Esophagus squamous epithelium (tissue), 5 donors: ENCODE results near the gene HPGDS. TPM values are rescaled to one million over a fixed set of nuclear protein-coding genes. Genes with fewer than 3 reads are reported as not detected.

Experiments used
- DNase-seq: peaks from one replicate; lab custom pipeline; 2025; lab: John Stamatoyannopoulos, UW
- H3K27ac ChIP-seq, 4 donors: fragments of 200-600 bp; sonication (generic); one replicate each; pipeline ENCODE4 v1.5.1; 2016 to 2019; ENCODE audit warnings: mild to moderate bottlenecking in 1 of 4
- H3K27me3 ChIP-seq, 4 donors: fragments of 200-600 bp; sonication (generic); 1 replicate in 3 of 4; 2 replicates in 1 of 4; pipeline versions ENCODE4 v1.5.1 to v1.6.0; 2017 to 2021; ENCODE audit warnings: antibody characterized with exemption in 1 of 4
- H3K36me3 ChIP-seq, 3 donors: fragments of 200-600 bp; sonication (generic); one replicate each; pipeline ENCODE4 v1.5.1; 2016 to 2019
- H3K4me1 ChIP-seq, 3 donors: fragments of 200-600 bp; sonication (generic); one replicate each; pipeline ENCODE4 v1.5.1; 2017 to 2019
- H3K4me3 ChIP-seq, 4 donors: fragments of 200-600 bp; sonication (generic); 1 replicate in 3 of 4; 2 replicates in 1 of 4; pipeline ENCODE4 v1.5.1; 2016 to 2019; ENCODE audit warnings: mild to moderate bottlenecking in 2 of 4, moderate library complexity in 1 of 4
- H3K9me3 ChIP-seq, 3 donors: fragments of 200-600 bp; sonication (generic); one replicate each; pipeline ENCODE4 v1.5.1; 2016 to 2019
- POLR2A ChIP-seq, 4 donors: fragments of 450-650 bp; IDR thresholded peaks; one replicate each; pipeline ENCODE4 v1.6.1; 2017; ENCODE audit warnings: antibody characterized with exemption in 4 of 4, mild to moderate bottlenecking in 4 of 4, moderate library complexity in 3 of 4
- WGBS, 2 donors: methylation state at CpG; one replicate each; pipeline ENCODE4 v1.1.5; 2018; 5-methylcytosine and 5-hydroxymethylcytosine counted together
- intact Hi-C: fragments of 100-400 bp; cut with DNase I; formaldehyde crosslinking; loops from one replicate; pipeline ENCODE4 v1.15.0; 2022
- total RNA-seq, 4 donors: library from RNA; depleted of rRNA; stranded (reverse); fragments of >200 nt; gene quantifications; one replicate each; pipeline ENCODE4 v1.1.0, GENCODE V29; 2016
- TF ChIP-seq, protein P1 (sequence below), 6 experiments: fragments of 450-650 bp in 4 of 6; fragments of 200-600 bp in 2 of 6; sonication (generic) in 2 of 6; IDR thresholded peaks; one replicate each; pipeline ENCODE4 v1.5.1; 2016 to 2019; ENCODE audit warnings: antibody characterized with exemption in 6 of 6, mild to moderate bottlenecking in 4 of 6, moderate library complexity in 4 of 6
- donor health status: DM: yes; HTN: yes; CAD: no.

Gene HPGDS
- total RNA-seq, 4 donors from 2014 or later: 0.13 to 5.5 (median 0.15) TPM; not detected in 1

DNA sequence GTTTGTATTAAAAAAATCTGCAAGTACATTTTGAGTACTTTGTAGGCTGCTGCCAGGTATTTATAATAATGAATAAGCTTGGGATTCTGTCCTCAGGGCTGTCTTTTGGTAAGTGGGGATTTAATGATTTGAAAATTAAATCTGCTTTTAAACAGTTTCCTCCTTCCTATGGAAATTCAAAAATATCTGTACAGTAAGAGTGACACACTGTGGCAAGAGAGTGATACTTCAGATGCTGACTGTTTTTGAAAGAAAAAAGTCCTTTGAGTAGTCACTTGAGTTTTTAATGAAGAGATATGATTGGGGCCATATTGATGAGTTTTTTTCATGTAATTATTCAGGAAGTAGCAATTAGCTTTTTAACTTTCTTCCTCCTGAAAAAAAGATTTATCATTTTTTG is 85.8 kb downstream of the HPGDS start:
- intact Hi-C loops: no loop called here
- Histone ChIP-seq H3K4me1 (peaks cover 0 to 26% (median 0%) of the 10 kb centered on the region in 3 donors), H3K36me3 (peaks cover 0 to 44% (median 0%) of the 10 kb centered on the region in 3 donors), H3K4me3 (no peak overlapping the region), H3K9me3 (no peaks in the 10 kb centered on the region), H3K27ac (no peak overlapping the region), H3K27me3 (no peaks in the 10 kb centered on the region)
- TF ChIP-seq, protein P1, sequence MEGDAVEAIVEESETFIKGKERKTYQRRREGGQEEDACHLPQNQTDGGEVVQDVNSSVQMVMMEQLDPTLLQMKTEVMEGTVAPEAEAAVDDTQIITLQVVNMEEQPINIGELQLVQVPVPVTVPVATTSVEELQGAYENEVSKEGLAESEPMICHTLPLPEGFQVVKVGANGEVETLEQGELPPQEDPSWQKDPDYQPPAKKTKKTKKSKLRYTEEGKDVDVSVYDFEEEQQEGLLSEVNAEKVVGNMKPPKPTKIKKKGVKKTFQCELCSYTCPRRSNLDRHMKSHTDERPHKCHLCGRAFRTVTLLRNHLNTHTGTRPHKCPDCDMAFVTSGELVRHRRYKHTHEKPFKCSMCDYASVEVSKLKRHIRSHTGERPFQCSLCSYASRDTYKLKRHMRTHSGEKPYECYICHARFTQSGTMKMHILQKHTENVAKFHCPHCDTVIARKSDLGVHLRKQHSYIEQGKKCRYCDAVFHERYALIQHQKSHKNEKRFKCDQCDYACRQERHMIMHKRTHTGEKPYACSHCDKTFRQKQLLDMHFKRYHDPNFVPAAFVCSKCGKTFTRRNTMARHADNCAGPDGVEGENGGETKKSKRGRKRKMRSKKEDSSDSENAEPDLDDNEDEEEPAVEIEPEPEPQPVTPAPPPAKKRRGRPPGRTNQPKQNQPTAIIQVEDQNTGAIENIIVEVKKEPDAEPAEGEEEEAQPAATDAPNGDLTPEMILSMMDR (IDR thresholded peaks at IDR 0.05): peak in 2 of 6 experiments; percentile 12 to 45
- TF ChIP-seq POLR2A (IDR thresholded peaks at IDR 0.05): no peak
- DNase-seq: no peak

DNA sequence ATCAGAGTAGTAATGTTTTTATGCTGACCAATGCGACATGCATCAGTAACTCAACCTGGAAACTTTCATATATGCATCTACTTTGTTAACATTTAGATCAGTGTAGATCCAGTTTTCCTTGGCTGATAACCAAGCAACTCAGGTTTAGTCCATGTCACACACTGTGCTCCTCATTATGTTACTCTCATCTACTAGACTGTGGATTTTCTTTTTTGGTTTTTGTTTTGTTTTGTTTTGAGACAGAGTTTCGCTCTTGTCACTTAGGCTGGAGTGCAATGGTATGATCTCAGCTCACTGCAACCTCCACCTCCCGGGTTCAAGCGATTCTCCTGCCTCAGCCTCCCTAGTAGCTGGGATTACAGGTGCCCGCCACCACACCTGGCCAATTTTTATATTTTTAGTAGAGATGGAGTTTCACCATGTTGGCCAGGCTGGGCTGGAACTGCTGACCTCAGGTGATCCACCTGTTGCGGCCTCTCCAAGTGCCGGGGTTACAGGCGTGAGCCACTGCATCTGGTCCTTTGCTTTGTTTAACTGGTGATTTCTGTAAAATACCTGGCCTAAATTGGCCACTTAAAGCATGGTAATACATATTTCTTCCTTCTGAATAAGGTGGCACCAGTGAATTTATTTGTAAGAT is 86.4 kb downstream of the HPGDS start:
- Histone ChIP-seq H3K36me3 (peaks cover 0 to 50% (median 0%) of the 10 kb centered on the region in 3 donors), H3K4me3 (no peak overlapping the region), H3K27me3 (no peaks in the 10 kb centered on the region), H3K27ac (peak overlapping the region in 1 of 4 donors; percentile 18), H3K4me1 (peaks cover 0 to 22% (median 0%) of the 10 kb centered on the region in 3 donors), H3K9me3 (no peaks in the 10 kb centered on the region)
- DNase-seq: no peak
- TF ChIP-seq POLR2A (IDR thresholded peaks at IDR 0.05): no peak
- TF ChIP-seq, protein P1 (IDR thresholded peaks at IDR 0.05): no peak
- intact Hi-C loops: no loop called here
- WGBS, 2 donors: 84 to 89% methylated on average over 5 to 8 of the region's 8 CpGs

DNA sequence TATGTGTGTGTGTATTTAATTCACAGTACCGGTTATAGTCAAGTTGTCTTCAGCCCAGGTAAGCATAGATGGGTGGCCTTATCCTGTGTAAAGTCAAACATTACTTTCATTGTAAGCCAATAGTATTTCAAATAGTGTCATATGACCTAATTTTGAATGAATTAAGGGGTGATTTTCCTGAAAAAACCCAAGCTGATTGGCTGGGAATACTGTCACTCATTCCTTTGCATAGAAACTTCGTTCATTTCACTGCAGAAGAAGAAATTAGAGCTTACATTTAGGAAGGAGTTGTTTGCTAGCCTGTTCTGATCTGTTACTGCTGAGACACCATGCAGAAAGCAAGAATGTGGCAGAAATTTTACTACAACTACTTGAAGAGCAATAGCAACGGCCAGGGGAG is 89.6 kb downstream of the HPGDS start:
- intact Hi-C loops: no loop called here
- no peak for DNase-seq
- WGBS, 2 donors: 48 to 59% methylated on average over 3 of the region's 3 CpGs

DNA sequence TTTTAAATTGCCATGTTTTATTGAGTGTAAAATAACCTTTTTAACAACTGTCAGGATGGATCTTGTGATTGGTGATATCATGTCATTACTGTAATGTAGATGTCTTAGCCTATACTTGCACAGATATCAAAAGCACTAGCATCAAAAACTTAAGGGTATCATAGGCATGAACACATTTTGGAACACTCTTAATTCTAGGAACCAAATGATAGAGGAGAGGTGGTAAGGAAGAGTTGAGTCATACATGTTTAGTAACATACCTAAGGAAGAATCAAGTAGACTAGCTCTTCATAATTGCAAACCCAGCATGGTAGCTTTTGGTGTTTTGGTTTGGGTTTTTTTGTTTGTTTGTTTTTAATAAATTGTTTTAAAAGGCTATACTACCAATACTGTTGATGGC is 91.5 kb downstream of the HPGDS start:
- peaks cover 0 to 15% (median 0%) of the 10 kb centered on the region in 3 donors for H3K4me1 ChIP-seq
- H3K9me3 ChIP-seq: no peaks in the 10 kb centered on the region
- no peak for DNase-seq
- TF ChIP-seq POLR2A (IDR thresholded peaks at IDR 0.05): no peak
- no peak overlapping the region for H3K4me3 ChIP-seq
- H3K27ac ChIP-seq: no peak overlapping the region
- peaks cover 0 to 62% (median 0%) of the 10 kb centered on the region in 3 donors for H3K36me3 ChIP-seq
- intact Hi-C loops: no loop called here
- H3K27me3 ChIP-seq: no peaks in the 10 kb centered on the region

More for the DNA sequence above, 89.6 kb downstream of the HPGDS start:
- peaks cover 0 to 56% (median 0%) of the 10 kb centered on the region in 3 donors for H3K36me3 ChIP-seq
- H3K27ac ChIP-seq: no peak overlapping the region
- H3K9me3 ChIP-seq: no peaks in the 10 kb centered on the region
- no peaks in the 10 kb centered on the region for H3K27me3 ChIP-seq
- H3K4me3 ChIP-seq: peak overlapping the region in 2 of 4 donors; percentile 6 to 22
- TF ChIP-seq, protein P1 (IDR thresholded peaks at IDR 0.05): no peak
- no peak for TF ChIP-seq POLR2A (IDR thresholded peaks at IDR 0.05)
- peaks cover 0 to 22% (median 0%) of the 10 kb centered on the region in 3 donors for H3K4me1 ChIP-seq

Other genes starting within 250 kb of the HPGDS start
- 10 to 100 TPM; 13.2 to 26.7 (median 20.8) TPM for gene SMARCAD1, start 135.0 kb downstream of the HPGDS start, total RNA-seq
- gene PDLIM5, start 109.1 kb upstream of the HPGDS start, total RNA-seq: 100 to 1,000 TPM in 3 of 4 donors, 10 to 100 TPM in 1; 57.0 to 204 (median 157) TPM